Suprapubic skin (tissue), 4 donors: ENCODE results near the gene XCR1.

ENCODE experiments used
- EP300 ChIP-seq: sonication (generic); formaldehyde crosslinking; IDR thresholded peaks from one replicate; pipeline ENCODE4 v1.6.1; 2017; ENCODE audit warnings: antibody characterized with exemption
- POLR2A ChIP-seq, 2 donors: fragments of 450-650 bp; IDR thresholded peaks; one replicate each; pipeline ENCODE4 v1.6.1; 2017; ENCODE audit warnings: antibody characterized with exemption in 2 of 2, mild to moderate bottlenecking in 2 of 2, moderate library complexity in 2 of 2
- POLR2AphosphoS5 ChIP-seq, 3 donors: sonication (generic); formaldehyde crosslinking; IDR thresholded peaks; one replicate each; pipeline ENCODE4 v1.6.1; 2017; ENCODE audit warnings: antibody characterized with exemption in 3 of 3
- TF ChIP-seq, protein P1 (sequence below), 2 donors: fragments of 200-600 bp in 1 of 2; fragments of 450-650 bp in 1 of 2; sonication (generic) in 1 of 2; IDR thresholded peaks; one replicate each; pipeline ENCODE4 v1.5.1; 2016 to 2019; ENCODE audit warnings: antibody characterized with exemption in 2 of 2, mild to moderate bottlenecking in 1 of 2, moderate library complexity in 1 of 2

DNA sequence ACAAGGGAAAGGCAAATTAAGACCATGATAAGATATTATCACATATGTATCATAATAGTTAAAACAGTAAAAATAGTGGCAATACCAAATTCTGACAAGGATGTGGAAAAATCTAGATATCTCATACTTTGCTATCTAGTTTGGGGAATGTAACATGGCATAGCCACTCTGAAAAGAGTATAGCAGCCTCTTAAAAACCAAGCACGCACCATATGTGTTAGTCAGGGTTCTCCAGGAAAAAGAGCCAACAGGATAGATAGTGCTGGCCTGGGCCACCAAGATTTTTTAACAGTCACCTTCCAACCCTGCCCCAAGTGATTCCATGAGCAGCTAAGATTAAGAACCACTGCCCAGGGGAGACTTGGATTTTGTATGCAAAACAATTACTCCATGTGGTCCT, 48.5 kb upstream of the XCR1 start:
- TF ChIP-seq, protein P1, sequence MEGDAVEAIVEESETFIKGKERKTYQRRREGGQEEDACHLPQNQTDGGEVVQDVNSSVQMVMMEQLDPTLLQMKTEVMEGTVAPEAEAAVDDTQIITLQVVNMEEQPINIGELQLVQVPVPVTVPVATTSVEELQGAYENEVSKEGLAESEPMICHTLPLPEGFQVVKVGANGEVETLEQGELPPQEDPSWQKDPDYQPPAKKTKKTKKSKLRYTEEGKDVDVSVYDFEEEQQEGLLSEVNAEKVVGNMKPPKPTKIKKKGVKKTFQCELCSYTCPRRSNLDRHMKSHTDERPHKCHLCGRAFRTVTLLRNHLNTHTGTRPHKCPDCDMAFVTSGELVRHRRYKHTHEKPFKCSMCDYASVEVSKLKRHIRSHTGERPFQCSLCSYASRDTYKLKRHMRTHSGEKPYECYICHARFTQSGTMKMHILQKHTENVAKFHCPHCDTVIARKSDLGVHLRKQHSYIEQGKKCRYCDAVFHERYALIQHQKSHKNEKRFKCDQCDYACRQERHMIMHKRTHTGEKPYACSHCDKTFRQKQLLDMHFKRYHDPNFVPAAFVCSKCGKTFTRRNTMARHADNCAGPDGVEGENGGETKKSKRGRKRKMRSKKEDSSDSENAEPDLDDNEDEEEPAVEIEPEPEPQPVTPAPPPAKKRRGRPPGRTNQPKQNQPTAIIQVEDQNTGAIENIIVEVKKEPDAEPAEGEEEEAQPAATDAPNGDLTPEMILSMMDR (IDR thresholded peaks at IDR 0.05) = no peak
- TF ChIP-seq POLR2AphosphoS5 (IDR thresholded peaks at IDR 0.05) = no peak
- no peak for TF ChIP-seq POLR2A (IDR thresholded peaks at IDR 0.05)
- TF ChIP-seq EP300 = no peak
